H1 (cell line): ENCODE data around the gene DEFB114. TPM values are rescaled to one million over a fixed set of nuclear protein-coding genes. Genes with fewer than 3 reads are reported as not detected.

Experiments
- BACH1 ChIP-seq: IDR thresholded peaks from 2 replicates; pipeline ENCODE4 v1.6.1; 2012; ENCODE audit warnings: low read length, improper control_type of control experiment
- CHD2 ChIP-seq: IDR thresholded peaks from 2 replicates; pipeline ENCODE4 v1.6.1; 2012; ENCODE audit warnings: low read length, improper control_type of control experiment
- polyA plus RNA-seq, 7 experiments: library from polyadenylated mRNA; depleted of rRNA in 3 of 7; stranded (reverse) in 5 of 7; unstranded in 2 of 7; fragments of >200 nt in 5 of 7; fragments of 200-250 nt in 2 of 7; gene quantifications; 1 replicate in 5 of 7; 2 replicates in 1 of 7; 4 replicates in 1 of 7; pipeline versions ENCODE4 v1.2.1 to v1.2.3, GENCODE V29; 2011 to 2013; ENCODE audit warnings: missing spikeins in 2 of 7, mixed read lengths in 2 of 7
- total RNA-seq: library from RNA; stranded (reverse); fragmentation: NEBNext Ultra II Directional; extraction: Animal tissue kit (Norgen Biotek cat#: 25700); gene quantifications from 2 replicates; pipeline ENCODE4 v1.2.1, GENCODE V29; 2021

Gene DEFB114
- total and polyA plus RNA-seq, 2 of the 8 experiments (the other 6 are each of a cell fraction or from before 2014, with no cell fraction given) = not detected

DNA sequence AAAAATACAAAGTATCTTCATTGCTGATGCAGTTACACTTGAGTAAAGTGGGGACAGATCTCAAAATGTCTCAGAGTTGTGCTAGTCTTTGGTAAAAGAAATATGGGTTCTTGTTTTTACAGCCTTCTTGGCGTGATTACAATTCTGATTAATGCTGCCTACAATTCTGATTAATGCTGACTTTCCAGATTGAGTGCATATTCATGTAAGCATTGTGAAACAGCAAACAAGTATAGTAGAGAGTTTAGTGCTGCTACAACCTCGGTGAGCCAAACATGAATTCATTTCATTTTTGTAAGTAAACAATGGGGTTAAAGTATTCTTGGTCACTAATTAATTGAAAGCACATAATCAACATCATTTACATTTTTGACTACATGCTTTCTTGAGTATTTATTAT lies 5.6 kb upstream of the DEFB114 start, which contains the start of gene DEFB113 (continued):
- TF ChIP-seq BACH1 = no peak
- TF ChIP-seq CHD2 = no peak
